Fibroblast of lung (primary cell): ENCODE results near the gene PRKAG2. TPM values are rescaled to one million over a fixed set of nuclear protein-coding genes. Genes with fewer than 3 reads are reported as not detected.
"Not testable (repeated sequence)": the region's sequence is repeated elsewhere in the genome, so short reads cannot be mapped to it uniquely, and the experiment has no call there.

Experiments
- DNase-seq, 2 donors: peaks; one replicate each; pipeline versions ENCODE4 v3.0.0 to v3.0.0-alpha.2; 2010; ENCODE audit warnings: low read depth in 2 of 2
- H2AFZ ChIP-seq: 2 replicates; pipeline ENCODE4 v1.5.1; 2012; ENCODE audit warnings: low read length, control low read depth, inconsistent platforms
- H3K27ac ChIP-seq: 2 replicates; pipeline ENCODE4 v1.5.1; 2011; ENCODE audit warnings: low read length, control low read depth; ENCODE audit not compliant: insufficient read depth
- H3K27me3 ChIP-seq: 2 replicates; pipeline ENCODE4 v1.5.1; 2011; ENCODE audit warnings: mild to moderate bottlenecking, low read length; ENCODE audit not compliant: control insufficient read depth, insufficient read depth
- H3K36me3 ChIP-seq: 2 replicates; pipeline ENCODE4 v1.5.1; 2011; ENCODE audit warnings: low read length; ENCODE audit not compliant: control insufficient read depth, insufficient read depth
- H3K4me1 ChIP-seq: 2 replicates; pipeline ENCODE4 v1.5.1; 2011; ENCODE audit warnings: low read length; ENCODE audit not compliant: control insufficient read depth, insufficient read depth; ENCODE audit errors: extremely low read depth
- H3K4me2 ChIP-seq: 2 replicates; pipeline ENCODE4 v1.5.1; 2011; ENCODE audit warnings: low read length, control low read depth; ENCODE audit not compliant: insufficient read depth; ENCODE audit errors: extremely low read depth
- H3K4me3 ChIP-seq, 4 experiments: fragments of 200-600 bp in 1 of 4; sonication (generic) in 1 of 4; replicated peaks in 1 of 4; 2 replicates each; pipeline ENCODE4 v1.5.1; 2011 to 2016; ENCODE audit warnings: low read length in 4 of 4, low read depth in 3 of 4, mild to moderate bottlenecking in 3 of 4, control low read depth in 2 of 4, inconsistent platforms in 1 of 4, mixed read lengths in 1 of 4; ENCODE audit not compliant: insufficient read depth in 1 of 4; ENCODE audit errors: control extremely low read depth in 1 of 4
- H3K79me2 ChIP-seq: 2 replicates; pipeline ENCODE4 v1.5.1; 2012; ENCODE audit warnings: mild to moderate bottlenecking, low read length, inconsistent platforms; ENCODE audit not compliant: control insufficient read depth, insufficient read depth
- H3K9ac ChIP-seq: 2 replicates; pipeline ENCODE4 v1.5.1; 2011; ENCODE audit warnings: mild to moderate bottlenecking, low read length, control low read depth; ENCODE audit not compliant: insufficient read depth
- H3K9me3 ChIP-seq: 2 replicates; pipeline ENCODE4 v1.5.1; 2012; ENCODE audit warnings: low read depth, low read length; ENCODE audit not compliant: control insufficient read depth, insufficient read depth
- H4K20me1 ChIP-seq: 2 replicates; pipeline ENCODE4 v1.5.1; 2011; ENCODE audit warnings: low read length; ENCODE audit not compliant: control insufficient read depth, insufficient read depth; ENCODE audit errors: extremely low read depth
- EZH2 ChIP-seq: IDR thresholded peaks from 2 replicates; pipeline ENCODE4 v1.5.1; 2012; ENCODE audit warnings: low read length, control low read depth, mild to moderate bottlenecking; ENCODE audit errors: missing control alignments
- polyA plus RNA-seq, 2 donors: library from polyadenylated mRNA; depleted of rRNA in 1 of 2; stranded (reverse) in 1 of 2; unstranded in 1 of 2; fragments of >200 nt; gene quantifications; 2 replicates each; pipeline ENCODE4 v1.2.1, GENCODE V29; 2011 to 2012; ENCODE audit warnings: missing spikeins in 1 of 2
- total RNA-seq: library from RNA; depleted of rRNA; stranded (reverse); fragments of >200 nt; gene quantifications from 2 replicates; pipeline ENCODE4 v1.2.1, GENCODE V29; 2014
- TF ChIP-seq, protein P1 (sequence below), 2 donors: IDR thresholded peaks in 1 of 2; conservative IDR thresholded peaks in 1 of 2; 1 replicate in 1 of 2; 2 replicates in 1 of 2; pipeline ENCODE4 v1.5.1; 2011 to 2012; ENCODE audit warnings: low read length in 2 of 2, control low read depth in 1 of 2, inconsistent platforms in 1 of 2, low read depth in 1 of 2, mild to moderate bottlenecking in 1 of 2

The PRKAG2 gene
- total and polyA plus RNA-seq, 2 donors (not counting 1 experiment from before 2014, with no cell fraction given): 11.9 to 56.7 TPM

DNA sequence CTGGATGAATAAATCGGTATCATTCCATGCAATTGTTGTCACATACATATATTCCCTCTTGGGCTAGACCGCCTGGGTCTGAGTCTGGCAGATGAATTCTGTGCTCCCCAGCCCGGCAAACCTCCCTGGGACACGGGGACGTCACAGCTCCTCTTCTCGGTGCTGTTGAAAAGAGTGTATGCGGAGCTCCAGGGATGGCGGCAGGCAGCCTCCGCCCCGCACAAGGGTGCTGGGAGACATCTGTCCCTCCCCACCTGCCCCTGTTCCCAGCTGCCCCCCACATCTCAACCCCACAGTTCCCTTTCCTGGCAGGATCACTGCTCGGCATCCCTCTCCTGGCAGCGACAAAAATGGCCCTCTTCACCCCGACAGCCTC is 32.1 kb downstream of the PRKAG2 start:
- H3K79me2 ChIP-seq: no peaks in the 10 kb centered on the region
- H3K4me3 ChIP-seq: no peak overlapping the region
- no peak for TF ChIP-seq EZH2
- TF ChIP-seq, protein P1, sequence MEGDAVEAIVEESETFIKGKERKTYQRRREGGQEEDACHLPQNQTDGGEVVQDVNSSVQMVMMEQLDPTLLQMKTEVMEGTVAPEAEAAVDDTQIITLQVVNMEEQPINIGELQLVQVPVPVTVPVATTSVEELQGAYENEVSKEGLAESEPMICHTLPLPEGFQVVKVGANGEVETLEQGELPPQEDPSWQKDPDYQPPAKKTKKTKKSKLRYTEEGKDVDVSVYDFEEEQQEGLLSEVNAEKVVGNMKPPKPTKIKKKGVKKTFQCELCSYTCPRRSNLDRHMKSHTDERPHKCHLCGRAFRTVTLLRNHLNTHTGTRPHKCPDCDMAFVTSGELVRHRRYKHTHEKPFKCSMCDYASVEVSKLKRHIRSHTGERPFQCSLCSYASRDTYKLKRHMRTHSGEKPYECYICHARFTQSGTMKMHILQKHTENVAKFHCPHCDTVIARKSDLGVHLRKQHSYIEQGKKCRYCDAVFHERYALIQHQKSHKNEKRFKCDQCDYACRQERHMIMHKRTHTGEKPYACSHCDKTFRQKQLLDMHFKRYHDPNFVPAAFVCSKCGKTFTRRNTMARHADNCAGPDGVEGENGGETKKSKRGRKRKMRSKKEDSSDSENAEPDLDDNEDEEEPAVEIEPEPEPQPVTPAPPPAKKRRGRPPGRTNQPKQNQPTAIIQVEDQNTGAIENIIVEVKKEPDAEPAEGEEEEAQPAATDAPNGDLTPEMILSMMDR (conservative IDR thresholded peaks at IDR 0.05 in 1 of 2, IDR thresholded peaks at IDR 0.05 in 1 of 2; ENCODE audit: low read depth in 1 of 2, low read length in 2 of 2): no peak
- no peaks in the 10 kb centered on the region for H3K36me3 ChIP-seq
- no peaks in the 10 kb centered on the region for H4K20me1 ChIP-seq
- no peak overlapping the region for H3K4me2 ChIP-seq
- H2AFZ ChIP-seq: no peak overlapping the region
- no peaks in the 10 kb centered on the region for H3K9me3 ChIP-seq
- DNase-seq: no peak
- H3K27ac ChIP-seq: no peak overlapping the region
- no peak overlapping the region for H3K9ac ChIP-seq
- H3K4me1 ChIP-seq: no peaks in the 10 kb centered on the region
- no peaks in the 10 kb centered on the region for H3K27me3 ChIP-seq

DNA sequence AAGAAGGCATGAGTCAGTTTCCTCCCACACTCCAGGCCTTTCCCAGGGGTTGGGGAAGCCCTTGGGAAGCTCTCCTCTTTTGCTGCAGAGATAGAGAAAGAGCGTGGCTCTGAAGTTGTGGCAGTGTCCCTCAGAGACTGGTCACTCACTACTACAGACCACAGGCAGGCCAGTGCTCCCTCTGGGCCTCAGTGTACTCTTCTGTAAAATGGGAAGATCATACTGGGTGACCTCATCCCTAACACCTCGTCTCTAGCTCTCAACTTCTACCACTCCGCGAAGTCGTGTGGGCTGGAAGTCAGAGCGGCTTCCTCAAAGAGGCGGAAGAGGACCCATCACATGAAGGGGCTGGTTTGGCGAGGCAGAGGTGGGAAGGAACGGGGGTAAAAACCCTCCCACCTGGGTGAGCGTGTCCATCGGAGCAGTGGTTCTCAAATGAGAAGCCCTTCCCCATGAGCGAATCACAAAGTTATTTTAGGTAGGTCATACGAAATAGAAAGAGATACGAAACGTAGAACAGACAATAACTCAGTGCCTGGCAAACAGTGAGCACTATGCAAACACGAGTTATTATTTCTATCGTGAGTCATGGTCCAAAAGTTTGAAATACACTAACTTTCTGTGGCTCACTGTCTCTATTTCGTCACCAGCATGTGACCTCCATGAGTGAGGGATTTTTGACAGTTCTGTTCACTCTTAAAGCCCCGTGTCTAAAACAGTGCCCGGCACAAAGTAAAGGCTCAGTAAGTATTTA is 32.7 kb downstream of the PRKAG2 start:
- peak; percentile 75 to 80 for DNase-seq
- Histone ChIP-seq H3K4me1 (no peaks in the 10 kb centered on the region), H3K4me2 (no peak overlapping the region), H3K27ac (no peak overlapping the region), H3K27me3 (no peaks in the 10 kb centered on the region), H2AFZ (no peak overlapping the region), H3K9ac (no peak overlapping the region), H3K36me3 (no peaks in the 10 kb centered on the region), H3K4me3 (no peak overlapping the region), H3K9me3 (no peaks in the 10 kb centered on the region), H3K79me2 (no peaks in the 10 kb centered on the region), H4K20me1 (no peaks in the 10 kb centered on the region)
- TF ChIP-seq EZH2: no peak
- TF ChIP-seq, protein P1 (conservative IDR thresholded peaks at IDR 0.05 in 1 of 2, IDR thresholded peaks at IDR 0.05 in 1 of 2; ENCODE audit: low read depth in 1 of 2, low read length in 2 of 2): no peak

DNA sequence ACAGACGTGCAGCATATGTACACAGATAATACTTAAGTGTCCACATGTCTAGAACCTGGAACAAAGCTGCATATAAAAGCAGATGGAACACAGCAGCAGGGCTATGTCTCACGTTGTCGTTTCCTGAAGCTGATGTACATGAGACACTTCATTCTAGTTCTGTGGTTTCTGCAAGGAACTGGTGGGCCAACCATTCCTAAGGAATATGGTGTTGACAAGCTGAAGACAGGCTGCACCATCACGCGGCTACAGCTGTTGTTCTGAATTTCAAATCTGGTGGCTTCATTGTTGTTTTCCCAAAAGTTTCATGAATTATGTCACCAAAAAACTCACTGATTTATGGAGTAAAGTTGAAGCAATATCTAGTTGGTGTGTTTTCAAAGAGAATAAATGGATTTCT is 33.7 kb downstream of the PRKAG2 start:
- no peak for TF ChIP-seq EZH2
- TF ChIP-seq, protein P1 (conservative IDR thresholded peaks at IDR 0.05 in 1 of 2, IDR thresholded peaks at IDR 0.05 in 1 of 2; ENCODE audit: low read depth in 1 of 2, low read length in 2 of 2): no peak
- H3K4me1 ChIP-seq: no peaks in the 10 kb centered on the region
- no peak overlapping the region for H2AFZ ChIP-seq

DNA sequence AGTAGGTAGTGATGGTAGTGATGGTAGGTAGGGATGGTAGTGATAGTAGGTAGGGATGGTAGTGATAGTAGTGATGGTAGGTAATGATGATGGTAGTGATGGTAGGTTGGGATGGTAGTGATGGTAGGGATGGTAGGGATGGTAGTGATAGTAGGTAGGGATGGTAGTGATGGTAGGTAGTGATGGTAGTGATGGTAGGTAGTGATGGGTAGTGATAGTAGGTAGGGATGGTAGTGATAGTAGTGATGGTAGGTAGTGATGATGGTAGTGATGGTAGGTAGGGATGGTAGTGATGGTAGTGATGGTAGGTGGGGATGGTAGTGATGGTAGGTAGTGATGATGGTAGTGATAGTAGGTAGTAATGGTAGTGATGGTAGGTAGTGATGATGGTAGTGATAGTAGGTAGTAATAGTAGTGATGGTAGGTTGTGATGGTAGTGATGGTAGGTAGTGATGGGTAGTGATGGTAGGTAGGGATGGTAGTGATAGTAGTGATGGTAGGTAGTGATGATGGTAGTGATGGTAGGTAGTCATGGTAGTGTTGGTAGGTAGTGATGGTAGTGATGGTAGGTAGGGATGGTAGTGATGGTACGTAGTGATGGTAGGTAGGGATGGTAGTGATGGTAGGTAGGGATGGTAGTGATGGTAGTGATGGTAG is 35.4 kb downstream of the PRKAG2 start:
- H3K4me3 ChIP-seq, H2AFZ ChIP-seq, H4K20me1 ChIP-seq, H3K36me3 ChIP-seq, H3K9me3 ChIP-seq, H3K4me1 ChIP-seq, H3K27ac ChIP-seq, H3K4me2 ChIP-seq, H3K9ac ChIP-seq, H3K79me2 ChIP-seq, H3K27me3 ChIP-seq, DNase-seq: not testable (repeated sequence)

More for the DNA sequence above, 33.7 kb downstream of the PRKAG2 start:
- H3K27ac ChIP-seq: no peak overlapping the region
- H3K9me3 ChIP-seq: no peaks in the 10 kb centered on the region
- DNase-seq: peak in 1 of 2 donors; percentile 43
- no peak overlapping the region for H3K4me3 ChIP-seq
- no peaks in the 10 kb centered on the region for H3K79me2 ChIP-seq
- no peak overlapping the region for H3K4me2 ChIP-seq
- H4K20me1 ChIP-seq: no peaks in the 10 kb centered on the region
- H3K9ac ChIP-seq: no peak overlapping the region
- no peaks in the 10 kb centered on the region for H3K27me3 ChIP-seq
- H3K36me3 ChIP-seq: no peaks in the 10 kb centered on the region
